Inferior parietal cortex (tissue), 1 donor: ENCODE measurements around the gene IPP.
"Not testable (repeated sequence)": the region's sequence is repeated elsewhere in the genome, so short reads cannot be mapped to it uniquely, and the experiment has no call there.

ENCODE experiments used
- DNase-seq: peaks from one replicate; pipeline ENCODE4 v3.0.0-alpha.2; 2016; ENCODE audit errors: extremely low spot score

The IPP gene

GRCh38 chr1:45750298-45751038, at the start of gene IPP:
TSS of gene IPP (minus strand) at chr1:45750653. CDS start at chr1:45746411, 4,242 bp downstream.
- peak; percentile 98 for DNase-seq

- no peak for DNase-seq
Measured at GRCh38 chr1:45796946-45797345, 46.5 kb upstream of the IPP start.

GRCh38 chr1:45796381-45796780, 45.9 kb upstream of the IPP start:
- no peak for DNase-seq

GRCh38 chr1:45793942-45794604, 43.6 kb upstream of the IPP start:
- DNase-seq: no peak

GRCh38 chr1:45792744-45793143, 42.3 kb upstream of the IPP start:
- DNase-seq: no peak

- no peak for DNase-seq
Measured at GRCh38 chr1:45789601-45790000, 39.1 kb upstream of the IPP start.

GRCh38 chr1:45787905-45788304, 37.5 kb upstream of the IPP start:
- no peak for DNase-seq

GRCh38 chr1:45785583-45785982, 35.1 kb upstream of the IPP start:
- DNase-seq: no peak

- no peak for DNase-seq
Measured at GRCh38 chr1:45775794-45776193, 25.3 kb upstream of the IPP start.

GRCh38 chr1:45772971-45773370, 22.5 kb upstream of the IPP start:
- no peak for DNase-seq

GRCh38 chr1:45769261-45769932, 18.9 kb upstream of the IPP start:
- no peak for DNase-seq

GRCh38 chr1:45767035-45767434, 16.6 kb upstream of the IPP start:
- DNase-seq: no peak

GRCh38 chr1:45765999-45766792, 15.7 kb upstream of the IPP start:
- DNase-seq: no peak

- DNase-seq: no peak
Measured at GRCh38 chr1:45762291-45762690, 11.8 kb upstream of the IPP start.

- DNase-seq: no peak
Measured at GRCh38 chr1:45755697-45756096, 5.2 kb upstream of the IPP start.

GRCh38 chr1:45753248-45754037, 3.0 kb upstream of the IPP start:
- DNase-seq: no peak

- no peak for DNase-seq
Measured at GRCh38 chr1:45752441-45753052, 2.1 kb upstream of the IPP start.

GRCh38 chr1:45752014-45752413, 1.6 kb upstream of the IPP start:
- DNase-seq: no peak

GRCh38 chr1:45751039-45751838, 786 bp upstream of the IPP start:
- not testable (repeated sequence) for DNase-seq

GRCh38 chr1:45746922-45747321, 3.5 kb downstream of the IPP start:
- no peak for DNase-seq
